ENCODE results near the gene KSR1. TPM values are rescaled to one million over a fixed set of nuclear protein-coding genes. Genes with fewer than 3 reads are reported as not detected.
"Not testable (repeated sequence)": the region's sequence is repeated elsewhere in the genome, so short reads cannot be mapped to it uniquely, and the experiment has no call there.

KSR1 gene
- total RNA-seq, 2 donors from 2014 or later: 15.5 to 23.8 TPM

DNA sequence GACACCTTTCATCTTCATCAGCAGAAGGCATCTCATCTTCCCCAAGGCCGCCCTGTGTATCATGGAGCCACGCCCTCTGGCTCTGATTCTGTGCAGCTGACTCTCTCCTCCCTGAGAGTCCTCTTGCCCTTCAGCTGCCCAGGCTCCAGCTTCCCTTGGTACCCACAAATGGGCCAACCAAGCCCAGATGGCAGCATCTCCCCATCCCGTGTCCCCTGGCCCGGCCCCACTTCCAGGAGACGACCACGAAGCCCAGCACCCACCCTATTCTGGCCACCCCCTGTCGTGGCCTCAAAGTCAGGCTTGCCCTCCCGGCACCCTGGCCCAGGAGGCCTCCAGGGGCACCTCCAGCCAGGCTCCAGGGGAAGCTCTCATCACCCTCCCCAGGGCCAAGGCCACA, 31.3 kb upstream of the KSR1 start:
- ATAC-seq: no peak
- DNase-seq: no peak
- intact Hi-C loops (cut with DNase I): no loop called here

DNA sequence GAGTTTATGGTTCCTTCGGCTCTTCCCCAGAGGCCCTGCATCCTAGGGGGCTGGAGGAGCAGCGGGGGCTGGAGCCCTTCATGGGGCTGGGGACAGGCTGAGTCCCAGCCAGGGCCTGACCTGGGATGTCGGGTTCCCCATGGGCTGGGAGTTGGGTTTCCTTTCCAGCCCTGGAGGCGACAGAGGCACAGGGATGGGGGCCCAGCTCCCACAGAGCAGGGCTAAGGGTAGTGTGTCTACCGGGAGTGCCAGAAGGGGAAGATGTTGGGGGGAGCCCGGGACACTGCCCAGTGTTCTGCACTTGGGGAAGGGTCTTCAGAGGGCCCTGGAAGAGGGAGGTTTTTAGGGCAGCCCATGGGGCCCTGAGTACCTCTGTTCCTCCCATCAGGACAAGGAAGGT, 30.7 kb upstream of the KSR1 start:
- DNase-seq; intact Hi-C loops (cut with DNase I); ATAC-seq: not testable (repeated sequence)

DNA sequence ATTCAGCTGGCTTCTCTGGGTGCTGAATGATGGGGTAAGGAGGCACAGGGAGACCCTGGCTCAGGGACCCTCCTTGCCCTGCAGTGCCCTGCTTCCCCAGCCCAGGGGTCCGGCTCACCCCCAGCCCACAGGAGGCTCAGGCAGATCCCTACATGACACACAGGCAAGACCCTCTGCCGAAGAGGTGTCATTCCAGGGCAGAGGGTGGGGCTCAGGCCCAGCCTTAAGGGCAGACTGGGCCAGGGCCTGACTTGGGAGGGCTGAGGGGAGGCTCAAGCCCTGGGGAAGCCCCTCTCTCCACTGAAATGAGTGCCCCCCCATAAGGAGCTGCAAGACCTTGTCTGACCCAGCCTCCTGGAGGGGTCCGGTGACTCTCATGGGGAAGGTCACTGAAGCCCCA, 30.3 kb upstream of the KSR1 start:
- intact Hi-C loops (cut with DNase I): no loop called here
- ATAC-seq (no peak), DNase-seq (no peak)

DNA sequence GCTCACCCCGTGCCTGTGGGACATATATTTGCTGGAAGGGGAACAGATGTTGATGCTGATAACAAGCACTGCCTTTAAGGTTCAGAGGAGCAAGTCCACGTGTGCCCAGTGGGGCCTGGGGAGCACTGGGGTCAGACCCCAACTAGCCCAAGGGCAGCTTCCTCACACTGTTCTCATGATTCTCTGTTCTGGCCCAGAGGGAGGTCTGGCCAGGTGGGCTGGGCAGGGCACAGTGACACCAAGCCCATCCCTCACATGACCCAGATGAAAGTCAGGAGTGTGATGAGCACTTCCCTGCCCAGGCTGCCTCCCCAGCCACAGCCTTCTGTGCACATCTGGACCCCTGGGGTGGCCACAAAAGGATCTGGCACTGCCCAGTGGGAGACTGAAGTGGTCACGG, 29.8 kb upstream of the KSR1 start:
- DNase-seq; ATAC-seq; intact Hi-C loops (cut with DNase I): not testable (repeated sequence)

DNA sequence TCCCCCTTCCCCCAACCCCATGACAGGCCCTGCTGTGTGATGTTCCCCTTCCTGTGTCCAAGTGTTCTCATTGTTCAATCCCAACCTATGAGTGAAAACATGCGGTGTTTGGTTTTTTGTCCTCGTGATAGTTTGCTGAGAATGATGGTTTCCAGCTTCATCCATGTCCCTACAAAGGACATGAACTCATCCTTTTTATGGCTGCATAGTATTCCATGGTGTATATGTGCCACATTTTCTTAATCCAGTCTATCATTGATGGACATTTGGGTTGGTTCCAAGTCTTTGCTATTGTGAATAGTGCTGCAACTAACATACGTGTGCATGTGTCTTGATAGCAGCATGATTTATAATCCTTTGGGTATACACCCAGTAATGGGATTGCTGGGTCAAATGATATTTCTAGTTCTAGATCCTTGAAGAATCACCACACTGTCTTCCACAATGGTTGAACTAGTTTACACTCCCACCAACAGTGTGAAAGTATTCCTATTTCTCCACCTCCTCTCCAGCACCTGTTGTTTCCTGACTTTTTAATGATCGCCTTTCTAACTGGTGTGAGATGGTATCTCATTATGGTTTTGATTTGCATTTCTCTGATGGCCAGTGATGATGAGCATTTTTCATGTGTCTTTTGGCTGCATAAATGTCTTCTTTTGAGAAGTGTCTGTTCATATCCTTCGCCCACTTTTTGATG, 28.9 kb upstream of the KSR1 start:
- ATAC-seq; intact Hi-C loops (cut with DNase I); DNase-seq: not testable (repeated sequence)

DNA sequence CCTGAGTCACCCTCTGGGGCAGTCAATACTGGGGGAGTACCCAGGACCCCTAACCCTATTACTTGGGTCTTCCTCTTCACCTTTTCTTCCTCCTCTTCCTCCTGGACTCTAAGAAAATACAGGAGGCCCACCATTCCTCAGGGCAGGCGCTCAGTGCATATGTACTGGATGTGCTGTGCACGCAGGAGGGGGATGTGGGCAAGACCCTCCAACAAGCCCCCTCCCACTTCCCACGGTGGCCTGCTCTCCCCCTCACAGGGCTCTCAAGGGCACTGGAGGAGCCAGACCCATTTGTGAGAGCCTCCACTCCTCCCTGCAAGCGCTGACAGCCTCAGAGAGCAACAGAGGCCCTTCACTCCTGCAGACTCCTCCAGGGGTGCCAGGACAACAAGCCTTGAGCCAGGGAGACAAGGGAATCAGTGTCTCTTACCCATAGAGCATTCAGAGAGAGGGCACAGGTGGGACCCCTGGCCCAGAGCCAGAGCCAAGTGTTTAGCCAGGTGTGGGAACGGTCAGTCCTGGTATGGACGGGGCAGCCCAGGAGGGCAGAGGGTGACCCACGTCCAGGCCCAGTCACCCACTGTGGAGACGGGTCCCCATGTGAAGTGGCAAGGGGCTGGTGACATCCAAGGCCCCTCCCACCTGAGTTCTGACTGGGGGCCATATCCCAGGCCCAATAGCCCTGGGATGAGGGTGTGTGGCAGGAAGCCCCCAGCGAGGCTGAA, 27.3 kb upstream of the KSR1 start:
- ATAC-seq (no peak), DNase-seq (no peak)
- intact Hi-C loops (cut with DNase I): no loop called here

DNA sequence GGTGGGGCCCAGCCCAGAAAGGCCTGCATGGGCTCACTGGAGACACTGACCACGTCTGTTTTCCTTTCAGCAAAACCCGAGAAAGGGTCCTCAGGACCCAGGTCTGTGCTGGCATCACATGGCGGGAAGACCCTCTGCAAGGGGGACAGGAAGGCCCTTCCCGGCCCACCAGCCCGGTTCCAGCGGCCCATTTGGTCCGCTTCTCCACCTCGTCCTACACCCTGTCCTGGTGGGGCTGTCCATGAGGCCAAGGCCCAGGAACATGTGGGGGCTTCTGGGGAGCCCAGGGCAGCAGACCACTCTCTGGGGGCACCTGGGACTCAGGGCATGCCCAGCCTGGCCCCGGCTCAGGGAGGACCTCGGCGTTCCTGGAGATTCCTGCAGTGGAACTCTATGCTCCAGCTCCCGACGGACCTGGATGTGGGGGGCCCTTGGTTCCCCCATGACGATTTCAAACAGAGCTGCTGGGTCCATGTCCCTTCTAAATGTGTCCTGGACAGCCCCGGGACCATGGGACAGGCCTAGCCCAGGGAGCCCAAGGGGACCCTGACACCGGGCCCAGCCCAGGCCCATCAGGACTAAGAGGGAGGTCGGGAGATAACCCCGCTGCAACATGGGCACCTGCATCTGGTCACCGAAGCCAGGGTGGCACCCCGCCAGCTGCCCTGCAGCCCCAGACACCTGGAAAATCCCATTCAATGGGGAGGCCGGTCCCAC, 26.4 kb upstream of the KSR1 start:
- intact Hi-C loops (cut with DNase I): loop anchor here (10.0 kb wide), 2 partner anchors 75 to 195 kb away; no protein-coding TSS in a partner anchor
- DNase-seq (no peak), ATAC-seq (no peak)

DNA sequence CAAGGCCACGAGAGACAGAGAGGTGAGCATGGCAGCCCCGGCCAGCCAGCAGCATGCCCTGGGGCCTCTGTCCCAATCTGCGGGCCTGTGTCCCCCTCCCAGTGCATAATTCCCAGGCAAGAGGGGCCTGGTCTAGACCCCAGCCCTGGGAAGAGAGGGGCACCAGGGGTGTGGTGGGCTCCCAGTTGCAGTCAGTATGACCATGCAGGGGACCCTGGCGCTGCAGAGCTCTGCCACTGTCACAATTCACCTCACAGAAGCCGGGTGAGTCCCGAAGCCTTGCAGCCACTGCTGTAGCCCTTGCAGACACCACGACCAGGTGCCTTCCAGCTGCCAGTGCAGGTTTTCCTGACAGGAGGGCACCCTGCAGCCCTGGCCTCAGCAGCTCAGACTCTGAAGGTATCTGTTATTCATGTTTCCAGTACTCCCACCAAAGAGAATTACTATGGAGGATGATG, 25.8 kb upstream of the KSR1 start:
- DNase-seq: no peak
- intact Hi-C loops (cut with DNase I): loop anchor here (10.0 kb wide), 2 partner anchors 76 to 196 kb away; no protein-coding TSS in a partner anchor
- no peak for ATAC-seq

DNA sequence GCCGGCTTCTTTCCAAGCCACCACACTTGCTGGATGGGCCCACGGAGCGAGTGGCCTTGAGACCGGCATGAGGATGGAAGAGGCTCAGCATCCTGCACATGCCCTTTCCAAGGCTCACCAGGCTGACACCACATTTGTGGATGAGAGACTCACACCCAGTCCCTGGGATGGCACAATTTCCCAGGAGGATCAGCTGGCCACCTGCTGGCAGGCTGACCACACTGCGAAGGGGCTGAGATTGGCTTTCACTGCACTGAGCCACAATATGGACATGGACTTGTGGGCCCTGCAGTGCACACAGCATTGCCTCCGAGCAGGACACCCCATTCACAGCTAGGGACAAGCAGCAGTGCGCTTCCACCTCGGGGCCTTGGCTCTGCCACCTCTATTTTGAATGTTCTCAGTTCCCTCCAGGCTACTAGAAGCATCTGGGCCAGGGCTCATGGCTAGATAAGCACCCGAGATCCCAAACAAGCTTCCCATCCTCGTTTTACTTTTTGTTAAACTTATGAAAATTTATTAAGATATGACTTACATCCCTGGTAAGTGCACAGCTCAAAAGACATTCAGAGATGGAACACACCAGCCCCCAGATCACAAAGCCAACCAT, 25.3 kb upstream of the KSR1 start:
- no peak for DNase-seq
- intact Hi-C loops (cut with DNase I): loop anchor here (10.0 kb wide), 2 partner anchors 76 to 196 kb away; no protein-coding TSS in a partner anchor
- peak; percentile 30 to 76 for ATAC-seq

DNA sequence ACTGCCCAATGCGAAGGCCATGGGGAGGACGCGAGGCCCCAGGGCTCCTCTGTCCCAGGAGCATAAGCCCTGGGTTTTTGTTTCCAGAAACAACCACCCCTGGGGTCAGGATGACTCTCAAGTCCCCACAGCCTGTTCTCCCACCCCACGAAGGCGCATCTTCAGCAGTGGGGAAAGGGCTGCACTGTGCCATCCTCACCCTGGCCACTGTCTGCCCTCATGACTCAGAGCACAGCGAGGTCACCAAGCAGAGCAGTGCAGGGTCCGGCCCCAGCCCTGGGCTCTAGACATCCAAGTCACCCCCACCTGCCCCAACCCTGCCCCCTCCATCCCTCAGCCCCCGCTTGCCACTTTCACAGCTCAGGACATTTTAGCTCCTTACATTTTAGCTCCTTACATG, 22.7 kb upstream of the KSR1 start:
- intact Hi-C loops (cut with DNase I): loop anchor here (10.0 kb wide), 2 partner anchors 79 to 199 kb away; no protein-coding TSS in a partner anchor
- DNase-seq: no peak
- no peak for ATAC-seq

DNA sequence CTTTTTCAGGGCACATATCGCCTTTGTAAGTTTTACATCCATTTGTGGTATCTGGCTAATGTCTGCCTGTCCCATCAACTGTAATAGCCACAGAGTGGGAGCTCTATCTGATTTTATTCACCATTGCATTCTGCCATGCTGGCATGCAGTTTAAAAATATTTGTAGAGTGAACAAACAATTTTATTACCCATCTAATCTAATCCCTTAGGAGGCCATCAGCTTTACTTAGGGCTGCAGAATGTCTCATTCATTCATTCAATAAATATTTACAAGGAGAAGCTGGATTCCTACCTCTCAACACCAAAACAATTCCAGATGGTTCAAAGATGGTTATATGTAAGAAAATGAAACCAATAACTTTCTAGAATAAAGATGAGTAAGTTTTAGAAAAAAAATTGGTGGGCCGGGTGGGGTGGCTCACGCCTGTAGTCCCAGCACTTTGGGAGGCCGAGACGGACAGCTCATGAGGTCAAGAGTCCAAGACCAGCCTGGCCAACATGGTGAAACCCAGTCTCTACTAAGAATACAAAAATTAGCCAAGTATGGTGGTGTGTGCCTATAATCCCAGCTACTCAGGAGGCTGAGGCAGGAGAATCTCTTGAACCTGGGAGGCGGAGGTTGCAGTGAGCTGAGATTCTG, 20.7 kb upstream of the KSR1 start:
- ATAC-seq, DNase-seq: not testable (repeated sequence)
- intact Hi-C loops (cut with DNase I): loop anchor here (10.0 kb wide), 2 partner anchors 81 to 201 kb away; no protein-coding TSS in a partner anchor

DNA sequence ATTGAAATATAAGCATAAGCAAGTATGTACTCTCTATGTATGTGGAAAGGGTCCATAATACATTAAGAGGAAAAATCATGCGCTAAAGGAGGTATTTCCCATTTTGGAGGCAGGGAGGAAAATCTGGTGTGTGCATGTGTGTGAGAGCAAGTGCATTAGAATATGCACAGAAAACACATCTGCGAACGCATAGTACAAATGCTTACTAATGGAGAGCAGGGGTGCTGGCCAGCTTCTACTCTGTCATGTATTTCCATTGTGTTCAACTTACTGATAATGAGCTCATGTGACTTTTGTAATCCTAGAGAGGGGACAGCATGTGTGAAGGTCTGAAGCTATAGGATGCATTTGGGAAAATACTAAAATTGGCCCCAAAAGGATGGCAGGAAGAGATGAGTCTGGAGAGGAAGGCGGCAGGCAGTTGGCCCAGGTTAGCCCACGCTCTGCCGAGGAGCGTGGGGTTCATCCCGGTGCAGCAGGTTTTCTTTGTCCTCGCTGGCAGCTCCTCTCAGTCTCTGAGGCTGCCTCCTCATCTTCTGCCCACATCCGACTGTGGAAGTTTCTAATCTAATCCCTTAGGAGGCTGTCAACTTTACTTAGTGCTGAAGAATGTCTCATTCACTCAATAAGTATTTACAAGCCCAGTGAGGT, 17.8 kb upstream of the KSR1 start:
- DNase-seq (no peak), ATAC-seq (no peak)
- intact Hi-C loops (cut with DNase I): loop anchor here (10.0 kb wide), 2 partner anchors 84 to 204 kb away; no protein-coding TSS in a partner anchor

DNA sequence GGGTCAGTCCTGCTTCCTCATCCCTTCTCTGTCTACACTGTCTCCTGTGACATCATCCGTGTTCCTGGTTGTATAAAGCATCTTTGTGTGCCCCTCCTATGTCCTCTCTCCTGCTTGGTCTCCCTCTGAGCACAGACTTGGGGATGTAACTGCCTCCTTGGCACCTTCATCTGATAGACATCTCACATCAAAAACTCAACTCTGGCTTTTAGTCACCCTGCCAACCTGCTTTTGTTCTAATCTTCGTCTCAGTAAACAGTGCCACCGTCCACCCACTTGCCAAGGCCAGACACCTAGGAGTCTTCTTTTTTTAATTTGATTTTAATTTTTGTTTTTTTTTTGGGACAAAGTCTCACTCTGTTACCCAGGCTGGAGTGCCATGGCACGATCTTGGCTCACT, 16.9 kb upstream of the KSR1 start:
- intact Hi-C loops (cut with DNase I): loop anchor here (10.0 kb wide), 2 partner anchors 85 to 205 kb away; no protein-coding TSS in a partner anchor
- no peak for ATAC-seq
- DNase-seq: no peak

DNA sequence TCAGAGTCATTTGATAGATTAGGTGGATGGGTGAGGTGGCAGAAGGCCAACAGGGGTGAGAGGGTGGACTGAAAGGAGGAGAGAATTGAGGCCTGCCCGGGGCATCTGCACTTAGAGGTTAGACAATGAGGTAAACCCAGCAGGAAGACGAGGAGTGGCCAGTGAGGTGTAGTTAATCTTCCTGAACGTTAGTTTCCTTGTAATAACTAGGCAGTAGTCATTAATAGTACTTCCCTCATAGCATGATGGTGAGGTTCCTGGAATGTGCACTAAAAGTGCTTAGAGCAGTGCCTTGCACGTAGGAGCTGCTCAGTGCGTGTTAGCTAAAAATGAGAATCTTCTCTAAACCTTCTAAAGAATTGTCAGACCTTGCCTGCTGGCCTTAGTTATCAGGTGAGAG, 13.5 kb upstream of the KSR1 start:
- intact Hi-C loops (cut with DNase I): loop anchor here in 1 of 2 donors (10.0 kb wide), 1 partner anchor 48 kb away; no protein-coding TSS in a partner anchor
- DNase-seq: no peak
- no peak for ATAC-seq

DNA sequence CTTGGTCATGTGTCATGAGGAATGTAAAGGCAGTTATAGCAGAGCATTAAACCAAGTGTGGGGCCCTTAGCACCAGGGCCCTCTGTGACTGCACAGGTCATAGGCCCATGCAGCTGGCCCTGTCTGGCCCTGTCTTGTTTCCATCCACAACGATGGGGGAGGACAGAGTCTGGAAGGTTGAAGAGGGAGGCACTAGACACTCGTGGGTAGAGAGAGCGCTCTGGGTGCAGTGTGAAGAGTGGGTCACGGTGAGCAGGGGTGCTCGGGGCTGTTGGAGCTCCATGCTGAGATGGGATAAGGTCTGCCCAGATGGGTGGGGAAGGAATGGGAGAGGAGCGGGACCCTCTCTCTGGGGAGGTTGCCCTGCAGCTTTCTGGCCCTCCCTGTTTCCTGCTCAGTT, 12.8 kb upstream of the KSR1 start:
- intact Hi-C loops (cut with DNase I): loop anchor here in 1 of 2 donors (10.0 kb wide), 1 partner anchor 49 kb away; no protein-coding TSS in a partner anchor
- ATAC-seq: no peak
- no peak for DNase-seq

DNA sequence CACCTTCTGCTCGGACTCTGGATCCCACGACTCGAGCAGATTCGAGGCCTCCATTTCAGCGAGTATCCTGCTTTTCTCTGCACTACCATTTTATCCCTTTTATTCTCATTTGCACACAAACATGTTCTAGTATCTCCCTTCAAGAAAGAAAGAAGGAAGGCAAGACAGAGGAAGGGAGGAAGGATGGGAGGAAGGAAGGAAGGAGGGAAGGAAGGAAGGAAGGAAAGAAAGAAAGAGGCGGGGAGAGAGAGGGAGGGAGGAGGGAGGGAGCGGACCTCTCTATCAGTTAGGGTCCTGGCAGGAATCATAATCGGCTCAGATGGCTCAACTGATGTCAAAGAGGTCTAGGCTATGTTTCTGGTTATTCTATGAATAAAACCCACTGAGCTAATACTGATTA, 10.3 kb upstream of the KSR1 start:
- no peak for DNase-seq
- intact Hi-C loops (cut with DNase I): loop anchor here in 1 of 2 donors (10.0 kb wide), 1 partner anchor 51 kb away; no protein-coding TSS in a partner anchor
- ATAC-seq: no peak

DNA sequence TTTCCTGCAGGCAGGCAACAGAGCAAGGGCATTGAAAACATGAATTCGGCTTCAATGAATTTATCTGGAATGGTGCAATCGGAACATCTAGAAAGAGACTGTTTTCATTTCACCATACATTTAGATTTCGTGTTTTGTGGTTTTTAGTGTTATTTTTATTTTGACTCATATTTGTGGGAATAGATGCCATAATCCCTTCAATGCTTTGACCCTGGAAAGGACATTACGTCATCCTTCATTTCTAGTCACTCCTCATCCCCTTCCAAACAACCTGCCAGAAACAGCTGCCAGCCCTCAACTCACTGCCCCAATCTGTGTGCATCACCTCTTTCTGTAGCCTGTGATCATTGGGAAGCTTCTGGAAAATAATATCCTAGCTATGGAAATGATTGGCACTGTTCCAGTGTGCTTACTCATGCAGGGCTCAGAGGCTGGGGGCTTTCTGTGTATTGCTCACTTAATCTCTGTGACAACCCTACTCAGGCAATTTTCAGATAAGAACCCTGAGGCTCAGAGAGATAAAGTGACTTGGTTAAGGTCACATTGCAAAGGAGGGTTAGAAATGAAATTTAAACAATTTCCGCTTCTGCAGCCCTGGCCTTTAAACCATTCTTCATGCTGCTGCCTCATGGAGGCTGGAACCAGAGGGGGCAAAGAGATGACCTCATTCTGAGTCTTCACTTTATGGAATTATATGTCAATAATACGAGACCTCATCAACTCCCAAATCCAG, 9.5 kb upstream of the KSR1 start:
- intact Hi-C loops (cut with DNase I): loop anchor here in 1 of 2 donors (10.0 kb wide), 1 partner anchor 52 kb away; no protein-coding TSS in a partner anchor
- ATAC-seq (peak in 1 of 2 donors; percentile 61), DNase-seq (peak; percentile 44)

Measured in left cardiac atrium (tissue), 4 donors.